Measurements from ENCODE around the gene LCAT.

DNA sequence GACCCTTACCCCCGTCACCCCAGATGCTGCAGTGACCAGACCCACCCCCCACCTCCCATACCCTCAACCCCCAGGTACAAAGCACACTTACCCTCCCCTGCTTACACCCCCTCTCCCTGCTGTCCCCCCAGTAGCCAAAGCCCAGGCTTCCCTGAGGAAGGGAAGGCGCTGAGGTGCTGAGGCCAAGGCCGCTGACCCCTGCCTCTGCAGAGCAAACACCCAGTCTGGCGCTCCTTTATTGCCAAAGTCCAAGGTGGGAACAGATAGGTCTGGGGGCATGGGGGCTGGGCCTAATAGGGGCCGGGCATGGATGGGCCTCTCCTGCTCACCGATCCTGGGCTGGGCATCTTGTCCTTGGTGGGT is 683 bp downstream of the LCAT start:
- TF ChIP-seq POLR2A (IDR thresholded peaks at IDR 0.05), result no peak
- TF ChIP-seq, protein P1, sequence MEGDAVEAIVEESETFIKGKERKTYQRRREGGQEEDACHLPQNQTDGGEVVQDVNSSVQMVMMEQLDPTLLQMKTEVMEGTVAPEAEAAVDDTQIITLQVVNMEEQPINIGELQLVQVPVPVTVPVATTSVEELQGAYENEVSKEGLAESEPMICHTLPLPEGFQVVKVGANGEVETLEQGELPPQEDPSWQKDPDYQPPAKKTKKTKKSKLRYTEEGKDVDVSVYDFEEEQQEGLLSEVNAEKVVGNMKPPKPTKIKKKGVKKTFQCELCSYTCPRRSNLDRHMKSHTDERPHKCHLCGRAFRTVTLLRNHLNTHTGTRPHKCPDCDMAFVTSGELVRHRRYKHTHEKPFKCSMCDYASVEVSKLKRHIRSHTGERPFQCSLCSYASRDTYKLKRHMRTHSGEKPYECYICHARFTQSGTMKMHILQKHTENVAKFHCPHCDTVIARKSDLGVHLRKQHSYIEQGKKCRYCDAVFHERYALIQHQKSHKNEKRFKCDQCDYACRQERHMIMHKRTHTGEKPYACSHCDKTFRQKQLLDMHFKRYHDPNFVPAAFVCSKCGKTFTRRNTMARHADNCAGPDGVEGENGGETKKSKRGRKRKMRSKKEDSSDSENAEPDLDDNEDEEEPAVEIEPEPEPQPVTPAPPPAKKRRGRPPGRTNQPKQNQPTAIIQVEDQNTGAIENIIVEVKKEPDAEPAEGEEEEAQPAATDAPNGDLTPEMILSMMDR (IDR thresholded peaks at IDR 0.05), result no peak
- no peak for TF ChIP-seq EP300 (IDR thresholded peaks at IDR 0.05)

Measured in tibial nerve (tissue), 4 donors.